Measurements from ENCODE around the gene IFNAR1.
"Not testable (repeated sequence)": the region's sequence is repeated elsewhere in the genome, so short reads cannot be mapped to it uniquely, and the experiment has no call there.

The IFNAR1 gene

DNA sequence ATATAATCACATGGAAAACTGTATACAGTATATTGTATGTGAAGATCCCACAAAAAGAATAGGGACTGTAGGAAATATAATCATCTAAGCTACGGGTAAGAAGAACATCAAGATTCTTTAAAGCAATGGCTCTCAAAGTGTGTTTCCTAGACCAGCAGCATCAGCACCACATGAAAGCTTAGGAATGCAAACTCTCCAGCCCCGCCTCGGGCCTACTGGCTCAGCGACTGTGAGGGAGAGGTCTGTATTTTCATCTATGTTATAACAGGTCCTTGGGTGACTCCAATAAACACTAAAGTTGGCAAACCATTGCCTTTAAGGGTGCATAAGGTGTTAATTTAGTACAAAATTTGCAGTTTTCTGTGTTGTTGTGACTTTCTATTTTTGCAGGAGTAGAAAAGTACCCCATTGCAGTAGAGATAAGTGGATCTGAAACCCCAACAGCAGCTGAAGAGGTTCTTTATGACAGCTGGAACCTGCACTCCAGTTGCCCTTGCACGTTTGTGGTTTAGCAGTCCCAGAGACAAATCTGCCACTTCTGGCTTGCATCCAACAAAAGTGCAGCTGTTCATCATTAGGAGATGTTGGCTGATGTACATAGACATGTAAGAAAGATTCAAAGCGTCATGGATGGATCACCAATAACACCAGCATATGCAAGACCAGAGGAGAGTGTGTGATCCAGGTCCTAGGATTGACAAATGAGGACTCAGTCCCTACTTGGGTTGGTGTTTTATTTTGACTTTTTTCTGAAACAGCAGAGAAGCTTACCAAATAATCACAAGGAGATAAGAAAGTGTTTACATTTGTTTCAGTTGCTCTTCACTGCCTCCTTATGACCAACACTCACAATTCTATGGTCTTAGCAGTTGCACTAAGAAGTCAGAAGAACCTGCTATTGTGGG lies 15.9 kb upstream of the IFNAR1 start:
- no peak for DNase-seq (ENCODE audit: low spot score)

- DNase-seq (ENCODE audit: low spot score), result no peak
Measured at GRCh38 chr21:33309778-33310177, 15.0 kb upstream of the IFNAR1 start.

DNA sequence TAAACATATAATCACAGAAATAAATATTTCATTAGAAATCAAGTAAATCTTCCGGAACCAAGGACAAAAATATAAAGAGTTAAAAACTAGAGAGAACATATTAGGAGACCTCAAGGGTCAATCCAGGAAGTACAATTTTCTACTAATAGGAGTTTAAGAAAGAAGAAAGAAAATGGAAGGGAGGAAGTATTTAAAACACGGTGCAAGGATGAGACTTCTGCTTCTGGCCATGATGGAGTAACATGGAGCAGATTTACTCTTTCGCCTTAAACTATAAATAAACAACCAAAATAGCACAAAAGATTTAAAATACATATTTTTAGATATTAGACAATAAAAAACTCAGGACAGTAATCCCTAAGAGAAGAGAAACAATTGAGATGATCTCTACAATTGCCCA lies 12.6 kb upstream of the IFNAR1 start:
- DNase-seq (ENCODE audit: low spot score), result no peak

DNA sequence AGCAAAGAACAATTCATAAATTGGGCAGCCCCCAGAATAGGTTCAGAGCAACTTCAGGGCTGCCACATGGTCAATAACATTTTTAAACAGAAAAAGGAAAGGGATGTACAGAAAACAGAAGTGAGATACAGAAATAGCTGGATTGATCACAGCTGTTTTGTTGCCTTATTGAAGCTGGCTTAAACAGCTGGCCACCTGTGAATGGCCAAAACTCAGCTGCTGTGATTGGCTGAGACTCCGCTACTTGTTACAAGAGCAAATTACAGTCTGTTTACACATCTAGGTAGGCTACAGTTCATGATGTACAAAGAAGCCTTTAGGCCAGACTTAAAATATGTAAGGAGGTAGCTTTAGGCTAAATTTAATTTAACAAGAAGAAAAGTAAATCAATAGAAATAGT lies 11.6 kb upstream of the IFNAR1 start:
- no peak for DNase-seq (ENCODE audit: low spot score)

GRCh38 chr21:33313611-33314010 lies 11.2 kb upstream of the IFNAR1 start:
- DNase-seq (ENCODE audit: low spot score), result no peak

DNA sequence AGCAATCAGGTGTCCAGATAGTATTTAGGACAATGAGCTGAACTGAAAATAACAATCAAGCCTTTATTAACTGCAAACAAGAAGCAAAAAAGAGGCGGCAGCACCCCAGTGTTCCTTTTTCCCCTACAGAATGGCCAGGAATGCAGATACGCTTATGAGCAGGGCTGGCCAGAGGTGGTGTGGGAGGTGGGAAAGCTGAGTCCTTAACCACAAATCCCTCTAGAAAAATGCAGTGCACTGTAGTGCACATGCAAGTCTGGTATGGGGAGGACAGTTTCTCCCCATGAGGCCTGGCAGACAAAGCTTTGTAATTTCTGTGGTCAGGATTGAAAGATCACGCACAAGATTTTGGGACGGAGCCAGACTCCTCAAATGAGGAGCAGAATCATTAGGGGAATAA lies 10.7 kb upstream of the IFNAR1 start:
- DNase-seq (ENCODE audit: low spot score), result no peak

- no peak for DNase-seq (ENCODE audit: low spot score)
Measured at GRCh38 chr21:33315946-33316710, 8.6 kb upstream of the IFNAR1 start.

DNA sequence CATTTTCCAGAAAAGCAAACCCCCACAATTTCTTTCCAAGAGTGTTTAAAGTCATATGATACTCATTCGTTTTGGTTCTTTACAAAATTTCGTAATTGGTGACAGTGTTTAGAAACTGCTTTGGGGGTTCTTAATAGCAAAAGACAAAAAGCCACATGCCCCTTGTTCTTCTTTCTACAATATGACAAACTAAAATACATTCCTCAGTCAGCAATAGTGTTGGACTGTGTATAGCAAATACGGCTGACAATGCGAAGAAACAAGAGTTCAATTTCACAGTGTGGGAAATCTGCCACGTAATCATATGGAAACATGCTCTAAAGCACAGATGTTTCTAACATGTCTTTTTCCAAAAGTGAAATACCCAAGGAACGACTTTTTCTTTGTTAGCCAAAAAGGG lies 7.6 kb upstream of the IFNAR1 start:
- no peak for DNase-seq (ENCODE audit: low spot score)

DNA sequence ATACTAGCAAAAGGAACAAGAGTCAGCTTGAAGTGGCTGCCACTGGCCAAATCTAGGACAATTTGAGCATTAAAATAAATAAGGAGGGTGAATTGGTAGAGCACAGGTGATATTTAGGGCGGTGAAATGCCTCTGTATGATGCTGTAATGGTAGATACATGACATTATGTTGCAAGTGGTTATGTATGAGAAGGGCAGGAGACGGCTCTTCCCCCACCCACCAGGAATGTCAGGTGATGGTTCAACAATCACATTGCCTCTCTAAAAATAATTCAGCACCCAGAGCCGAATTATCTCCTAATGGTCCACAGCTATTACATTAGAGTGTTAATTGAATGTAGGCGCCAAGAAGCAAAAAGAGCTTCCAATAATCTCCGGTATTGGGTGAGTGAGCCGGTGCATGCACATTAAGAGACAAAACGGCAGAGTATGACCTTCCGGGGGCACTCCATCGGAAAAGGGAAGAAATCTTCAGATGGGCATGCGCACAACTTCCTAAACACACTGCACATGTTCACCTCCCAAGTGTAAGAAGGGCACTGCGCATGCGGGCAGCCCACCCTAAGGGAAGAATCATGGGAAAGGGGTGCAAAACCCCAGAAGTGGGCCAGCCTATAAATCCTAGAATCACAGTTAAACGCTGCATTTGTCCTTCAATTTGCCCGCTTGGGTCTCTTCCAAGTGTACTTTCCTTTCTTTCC lies 6.8 kb upstream of the IFNAR1 start:
- DNase-seq (ENCODE audit: low spot score), result no peak

- not testable (repeated sequence) for DNase-seq (ENCODE audit: low spot score)
Measured at GRCh38 chr21:33321005-33321404, 3.8 kb upstream of the IFNAR1 start.

- not testable (repeated sequence) for DNase-seq (ENCODE audit: low spot score)
Measured at GRCh38 chr21:33323610-33324009, 1.2 kb upstream of the IFNAR1 start.

DNA sequence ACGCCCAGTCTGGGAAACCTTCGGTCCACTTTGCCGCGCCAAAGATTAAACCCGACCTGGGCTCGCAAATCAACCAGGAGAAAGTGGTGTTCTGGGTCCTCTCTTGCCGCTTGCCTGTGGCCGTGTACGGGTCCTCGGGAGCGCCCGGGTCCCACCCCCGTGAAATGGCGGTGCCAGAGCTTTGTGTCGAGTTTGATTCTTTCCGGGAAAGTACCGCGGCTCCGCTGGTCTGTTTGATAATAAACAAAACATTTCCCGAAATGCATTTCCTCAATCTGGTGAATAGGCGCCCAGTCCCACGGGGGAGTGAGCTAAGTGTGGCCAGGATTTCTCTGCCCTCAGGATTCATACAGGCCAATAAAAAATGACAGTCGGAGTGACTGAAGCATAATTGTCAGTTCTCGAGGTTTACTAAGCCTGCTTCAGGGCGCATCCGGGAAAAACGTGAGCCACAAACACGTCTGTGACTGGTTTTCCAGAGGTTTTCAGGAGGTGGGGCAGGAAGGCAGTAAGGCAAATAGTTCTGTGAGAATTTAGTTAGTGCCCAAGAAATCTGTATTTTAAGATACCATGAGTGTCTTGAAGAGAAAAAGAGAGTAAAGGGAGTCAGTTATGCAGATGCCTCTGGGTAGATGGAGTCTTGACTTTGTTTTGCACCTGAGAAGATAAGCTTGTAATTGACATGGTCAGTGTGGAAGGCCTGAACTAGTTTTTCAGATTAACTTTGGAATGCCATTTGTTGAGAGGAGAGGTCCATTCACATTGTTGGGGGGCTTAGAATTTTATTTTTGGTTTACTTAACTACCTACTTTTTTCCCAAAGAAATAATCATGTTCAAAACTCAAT lies 675 bp downstream of the IFNAR1 start:
- peak; percentile 82 for DNase-seq (ENCODE audit: low spot score)

DNA sequence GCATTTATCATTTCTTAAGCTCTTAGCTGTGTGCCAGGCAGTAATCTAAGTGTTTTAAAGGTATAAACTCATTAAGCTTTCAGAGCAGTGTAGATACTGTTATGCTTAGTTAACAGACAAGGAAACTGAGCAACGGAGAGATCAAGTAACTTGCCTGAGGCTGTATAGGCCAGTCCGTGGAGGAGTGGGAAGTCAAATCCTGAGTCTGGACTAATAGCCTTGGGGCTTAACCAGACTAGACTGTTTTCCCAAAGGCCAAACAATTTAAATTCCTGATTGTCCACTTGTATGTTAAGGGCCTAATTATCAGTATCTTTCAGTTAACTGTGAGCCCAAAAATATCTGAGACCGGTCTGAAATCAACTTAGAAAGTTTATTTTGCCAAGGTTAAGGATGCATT lies 2.6 kb downstream of the IFNAR1 start:
- DNase-seq (ENCODE audit: low spot score), result no peak

DNA sequence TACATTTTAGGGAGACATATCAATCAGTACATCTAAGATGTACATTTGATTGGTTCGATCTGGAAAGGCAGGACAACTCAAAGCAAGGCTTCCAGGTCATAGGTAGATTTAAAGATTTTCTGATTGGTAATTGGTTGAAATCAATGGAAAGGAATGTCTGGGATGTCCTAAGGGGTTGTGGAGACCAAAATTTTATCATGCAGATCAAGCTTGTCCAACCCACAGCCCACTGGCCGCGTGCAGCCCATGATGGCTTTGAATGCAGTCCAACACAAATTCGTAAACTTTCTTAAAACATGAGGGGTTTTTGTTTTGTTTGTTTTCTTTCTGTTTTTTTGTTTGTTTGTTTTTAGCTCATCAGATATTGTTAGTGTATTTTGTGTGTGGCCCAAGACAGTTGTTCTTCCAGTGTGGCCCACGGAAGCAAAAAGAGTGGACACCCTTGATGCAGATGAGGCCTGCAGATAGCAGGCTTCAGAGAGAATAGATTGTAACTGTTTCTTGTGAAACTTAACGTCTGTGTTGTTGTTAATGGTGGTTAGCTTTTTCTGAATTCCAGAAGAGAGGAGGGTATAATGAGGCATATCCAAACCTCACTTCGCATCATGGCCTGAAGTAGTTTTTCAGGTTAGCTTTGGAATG lies 3.1 kb downstream of the IFNAR1 start:
- no peak for DNase-seq (ENCODE audit: low spot score)

GRCh38 chr21:33330726-33331125 lies 6.0 kb downstream of the IFNAR1 start:
- DNase-seq (ENCODE audit: low spot score), result no peak

- no peak for DNase-seq (ENCODE audit: low spot score)
Measured at GRCh38 chr21:33332143-33332542, 7.4 kb downstream of the IFNAR1 start.

- no peak for DNase-seq (ENCODE audit: low spot score)
Measured at GRCh38 chr21:33334191-33334590, 9.4 kb downstream of the IFNAR1 start.

- DNase-seq (ENCODE audit: low spot score), result no peak
Measured at GRCh38 chr21:33334824-33335223, 10.1 kb downstream of the IFNAR1 start.

DNA sequence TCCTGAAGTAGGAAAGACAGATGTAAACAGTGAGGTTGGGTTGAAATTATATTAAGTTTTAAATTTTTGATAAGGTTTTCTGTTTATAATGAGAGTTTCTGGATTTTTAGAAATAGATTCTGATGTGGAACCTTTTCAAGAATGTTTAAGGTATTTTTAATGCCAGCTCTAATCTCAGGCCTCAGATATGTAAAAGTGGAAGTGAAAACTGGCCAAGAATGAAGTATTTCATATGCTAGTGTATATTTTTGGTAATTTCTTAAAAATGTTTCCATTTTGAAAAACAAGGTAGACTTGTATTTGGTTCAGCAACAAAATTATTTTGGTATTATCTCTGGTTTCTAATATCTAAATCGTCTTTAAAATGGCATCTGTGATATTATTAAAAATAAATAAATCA lies 14.4 kb downstream of the IFNAR1 start:
- no peak for DNase-seq (ENCODE audit: low spot score)

DNA sequence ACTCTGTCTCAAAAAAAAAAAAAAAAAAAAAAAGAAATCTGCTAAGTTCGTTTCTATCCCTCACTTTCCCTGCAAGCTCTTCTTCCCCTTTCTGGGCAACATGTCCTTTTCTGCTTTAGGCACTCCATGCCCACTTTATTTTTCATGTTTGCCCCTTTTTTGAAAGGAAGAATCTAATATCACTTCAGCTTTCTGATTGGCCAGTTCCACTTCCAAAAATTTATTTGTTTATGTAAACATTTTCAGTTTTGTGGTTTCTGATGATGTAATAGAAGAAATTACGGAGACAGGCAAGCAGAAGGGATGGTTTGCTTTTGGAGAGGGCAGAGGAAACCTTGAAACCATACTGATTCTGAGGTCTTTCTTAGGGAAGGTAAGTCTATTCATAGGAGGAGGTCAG lies 15.1 kb downstream of the IFNAR1 start:
- no peak for DNase-seq (ENCODE audit: low spot score)

- no peak for DNase-seq (ENCODE audit: low spot score)
Measured at GRCh38 chr21:33345751-33346238, 21.0 kb downstream of the IFNAR1 start.

Measured in RKO (cell line).